ENCODE data around the gene KREMEN1. TPM values are rescaled to one million over a fixed set of nuclear protein-coding genes. Genes with fewer than 3 reads are reported as not detected.

The KREMEN1 gene
- total and polyA plus RNA-seq, 2 experiments from 2014 or later = 1.8 to 3.8 TPM

- TF ChIP-seq ZNF462 (CRISPR knock-in tag; IDR thresholded peaks at IDR 0.05) (no peak), CTCF (conservative IDR thresholded peaks at IDR 0.05; ENCODE audit: low read depth in 2 of 2) (no peak), REST (IDR thresholded peaks at IDR 0.05; ENCODE audit: unreplicated experiment) (no peak), CREB1 (CRISPR knock-in tag; IDR thresholded peaks at IDR 0.05; ENCODE audit: low read depth) (no peak), JUNB (IDR thresholded peaks at IDR 0.05; ENCODE audit: unreplicated experiment) (no peak), STAT1 (IDR thresholded peaks at IDR 0.05; ENCODE audit: unreplicated experiment) (no peak)
Observed at GRCh38 chr22:29083933-29084591, 11.2 kb downstream of the KREMEN1 start (continued).
